Measurements from ENCODE around the gene ABHD1. TPM values are rescaled to one million over a fixed set of nuclear protein-coding genes. Genes with fewer than 3 reads are reported as not detected.

Gene ABHD1
- total RNA-seq, 1 experiment from 2014 or later, result 0.46 TPM

GRCh38 chr2:27115519-27115918, 8.1 kb upstream of the ABHD1 start:
- in situ Hi-C loops (cut with HindIII; ENCODE audit: low pct_unique_long_range_greater_than_20kb, low sequenced_read_pairs) (no loop called here), intact Hi-C loops (cut with micrococcal nuclease; ENCODE audit: unreplicated experiment) (no loop called here)
- CTCF ChIA-PET, result no interaction called here
- TF ChIP-seq CTCF (IDR thresholded peaks at IDR 0.05) (no peak), TCF7L2 (IDR thresholded peaks at IDR 0.05; ENCODE audit: low read depth, low read length) (no peak), REST (IDR thresholded peaks at IDR 0.05; ENCODE audit: insufficient read depth in 1 of 2, low read depth in 2 of 2, low read length in 1 of 2) (no peak), POLR2AphosphoS5 (IDR thresholded peaks at IDR 0.05; ENCODE audit: low read depth, low read length) (no peak), SIN3A (IDR thresholded peaks at IDR 0.05; ENCODE audit: borderline replicate concordance, insufficient read depth, low read depth, low read length) (no peak)
- Histone ChIP-seq H3K27me3 (ENCODE audit: control insufficient read depth, insufficient read depth, low read length) (no peaks in the 10 kb centered on the region), H3K4me3 (ENCODE audit: low read depth in 2 of 2, low read length in 2 of 2) (no peak overlapping the region), H3K36me3 (ENCODE audit: control insufficient read depth, insufficient read depth, low read length) (no peaks in the 10 kb centered on the region), H3K9me3 (ENCODE audit: control insufficient read depth, insufficient read depth, low read depth, low read length) (no peaks in the 10 kb centered on the region), H3K27ac (ENCODE audit: low read length) (no peak overlapping the region), H3K4me1 (ENCODE audit: control insufficient read depth, insufficient read depth, low read length) (peaks cover 4% of the 10 kb centered on the region)
- POLR2A ChIA-PET, result no interaction called here
- DNase-seq (ENCODE audit: low read depth, low spot score) (no peak), ATAC-seq (no peak)
- no TSS peak for BruUV-seq (replicated peaks)

- ChIA-PET CTCF (interaction anchor here (0.6 kb wide), 1 partner anchor 36 kb away, joined by 4 read pairs; no protein-coding TSS in a partner anchor), POLR2A (interaction anchor here (0.6 kb wide), 1 partner anchor 94 kb away, joined by 4 read pairs; the partner anchor contains the start of gene SLC5A6)
- ATAC-seq (peak; percentile 31), DNase-seq (ENCODE audit: low read depth, low spot score) (no peak)
- intact Hi-C loops (cut with micrococcal nuclease; ENCODE audit: unreplicated experiment), result no loop called here
- Histone ChIP-seq H3K9me3 (ENCODE audit: control insufficient read depth, insufficient read depth, low read depth, low read length) (no peaks in the 10 kb centered on the region), H3K4me3 (ENCODE audit: low read depth in 2 of 2, low read length in 2 of 2) (peak overlapping the region; percentile 54 to 64), H3K27me3 (ENCODE audit: control insufficient read depth, insufficient read depth, low read length) (no peaks in the 10 kb centered on the region; the same call in 1 of the 2 replicates), H3K27ac (ENCODE audit: low read length) (no peak overlapping the region), H3K4me1 (ENCODE audit: control insufficient read depth, insufficient read depth, low read length) (peaks cover 4% of the 10 kb centered on the region), H3K36me3 (ENCODE audit: control insufficient read depth, insufficient read depth, low read length) (no peaks in the 10 kb centered on the region)
- in situ Hi-C loops (cut with HindIII; ENCODE audit: low pct_unique_long_range_greater_than_20kb, low sequenced_read_pairs), result no loop called here
- TF ChIP-seq REST (IDR thresholded peaks at IDR 0.05; ENCODE audit: insufficient read depth in 1 of 2, low read depth in 2 of 2, low read length in 1 of 2), result no peak
- TF ChIP-seq TCF7L2 (IDR thresholded peaks at IDR 0.05; ENCODE audit: low read depth, low read length), result no peak
- no peak for TF ChIP-seq CTCF (IDR thresholded peaks at IDR 0.05)
- no peak for TF ChIP-seq SIN3A (IDR thresholded peaks at IDR 0.05; ENCODE audit: borderline replicate concordance, insufficient read depth, low read depth, low read length)
- no peak for TF ChIP-seq POLR2AphosphoS5 (IDR thresholded peaks at IDR 0.05; ENCODE audit: low read depth, low read length)
- no TSS peak for BruUV-seq (replicated peaks)
Observed at GRCh38 chr2:27117995-27118524, 5.6 kb upstream of the ABHD1 start.
